ENCODE data around the gene GNG4. TPM values are rescaled to one million over a fixed set of nuclear protein-coding genes. Genes with fewer than 3 reads are reported as not detected.
A peak's percentile ranks its signal among the peaks of the same experiment; 100 is the strongest.

GNG4 gene
- total RNA-seq: under 0.01 and 0.22 TPM in 2 replicates

- peak in 1 of 2 donors; percentile 15 for DNase-seq (ENCODE audit: low read depth in 2 of 2)
Observed at GRCh38 chr1:235649368-235650163, at the start of gene GNG4. Gene GNG4 (minus strand): TSS chr1:235649784. CDS start chr1:235583838, 65,946 bp downstream.

- DNase-seq (ENCODE audit: low read depth in 2 of 2): no peak
Observed at GRCh38 chr1:235697508-235697907, 47.9 kb upstream of the GNG4 start.

GRCh38 chr1:235689356-235689755 lies 39.8 kb upstream of the GNG4 start:
- no peak for DNase-seq (ENCODE audit: low read depth in 2 of 2)

- DNase-seq (ENCODE audit: low read depth in 2 of 2): no peak
Observed at GRCh38 chr1:235688096-235688495, 38.5 kb upstream of the GNG4 start.

GRCh38 chr1:235683653-235684052 lies 34.1 kb upstream of the GNG4 start:
- DNase-seq (ENCODE audit: low read depth in 2 of 2): no peak

- DNase-seq (ENCODE audit: low read depth in 2 of 2): no peak
Observed at GRCh38 chr1:235682216-235682615, 32.6 kb upstream of the GNG4 start.

- DNase-seq (ENCODE audit: low read depth in 2 of 2): no peak
Observed at GRCh38 chr1:235679644-235680043, 30.1 kb upstream of the GNG4 start.

- DNase-seq (ENCODE audit: low read depth in 2 of 2): no peak
Observed at GRCh38 chr1:235679005-235679404, 29.4 kb upstream of the GNG4 start.

GRCh38 chr1:235675152-235675890 lies 25.7 kb upstream of the GNG4 start:
- no peak for DNase-seq (ENCODE audit: low read depth in 2 of 2)

GRCh38 chr1:235673981-235674380 lies 24.4 kb upstream of the GNG4 start:
- DNase-seq (ENCODE audit: low read depth in 2 of 2): no peak

- DNase-seq (ENCODE audit: low read depth in 2 of 2): no peak
Observed at GRCh38 chr1:235671992-235672391, 22.4 kb upstream of the GNG4 start.

- DNase-seq (ENCODE audit: low read depth in 2 of 2): peak in 1 of 2 donors; percentile 11
Observed at GRCh38 chr1:235670157-235670776, 20.7 kb upstream of the GNG4 start.

GRCh38 chr1:235669277-235669676 lies 19.7 kb upstream of the GNG4 start:
- no peak for DNase-seq (ENCODE audit: low read depth in 2 of 2)

GRCh38 chr1:235663628-235664027 lies 14.0 kb upstream of the GNG4 start:
- DNase-seq (ENCODE audit: low read depth in 2 of 2): no peak

- DNase-seq (ENCODE audit: low read depth in 2 of 2): no peak
Observed at GRCh38 chr1:235661568-235661967, 12.0 kb upstream of the GNG4 start.

- no peak for DNase-seq (ENCODE audit: low read depth in 2 of 2)
Observed at GRCh38 chr1:235659186-235659771, 9.7 kb upstream of the GNG4 start.

GRCh38 chr1:235657747-235658526 lies 8.4 kb upstream of the GNG4 start:
- no peak for DNase-seq (ENCODE audit: low read depth in 2 of 2)

GRCh38 chr1:235657269-235657668 lies 7.7 kb upstream of the GNG4 start:
- no peak for DNase-seq (ENCODE audit: low read depth in 2 of 2)

- no peak for DNase-seq (ENCODE audit: low read depth in 2 of 2)
Observed at GRCh38 chr1:235652364-235652763, 2.8 kb upstream of the GNG4 start.

GRCh38 chr1:235651170-235651806 lies 1.7 kb upstream of the GNG4 start:
- no peak for DNase-seq (ENCODE audit: low read depth in 2 of 2)
